K562 (cell line): ENCODE data around the gene SLC30A7. TPM values are rescaled to one million over a fixed set of nuclear protein-coding genes. Genes with fewer than 3 reads are reported as not detected.

Source experiments
- ATAC-seq: fragments of 200-7000 bp; cut with Tn5 transposase; 3 replicates; pipeline ENCODE4 v1.9.1; 2020; ENCODE audit warnings: moderate library complexity
- BruUV-seq: library from RNA; stranded (reverse); fragments of 400-500 nt; replicated peaks from 2 replicates; lab custom pipeline; 2021; lab: Mats Ljungman, UMichigan
- CTCF ChIA-PET: fragments of 300-600 bp; formaldehyde crosslinking; extraction: SDS; loops from one replicate; lab custom pipeline; 2021; ENCODE audit warnings: low intra/inter-chr PET ratio; lab: Yijun Ruan, JAX
- POLR2A ChIA-PET: fragments of 300-600, 350-650 bp; sonication (Branson Sonifier 250); formaldehyde crosslinking; extraction: SDS; loops from one replicate; lab custom pipeline; 2021; ENCODE audit warnings: antibody characterized with exemption, inconsistent platforms; lab: Yijun Ruan, JAX
- DNase-seq, 4 experiments: peaks; one replicate each; pipeline versions ENCODE4 v3.0.0 to v3.0.0-alpha.2; 2011 to 2018; ENCODE audit warnings: low spot score in 3 of 4, mixed read lengths in 3 of 4; ENCODE audit errors: extremely low read depth in 1 of 4
- FAIRE-seq: peaks from 2 replicates; lab custom pipeline; 2011; peaks lifted over from hg19 to GRCh38; lab: Jason Lieb, UNC
- H2AFZ ChIP-seq: 2 replicates; pipeline ENCODE4 v1.6.0; 2011; ENCODE audit warnings: low read depth, low read length, control low read depth, inconsistent platforms
- H3K27ac ChIP-seq: fragments of 200-600 bp; 3 replicates; pipeline ENCODE4 v1.8.0; 2011; ENCODE audit warnings: low read depth, mild to moderate bottlenecking, control low read depth, inconsistent platforms, low read length, moderate library complexity, mixed read lengths; ENCODE audit errors: extremely low read depth
- H3K27me3 ChIP-seq, 2 experiments: fragments of 300-600 bp in 1 of 2; 2 replicates in 1 of 2; 3 replicates in 1 of 2; pipeline versions ENCODE4 v1.6.0 to v1.8.0; 2011; ENCODE audit warnings: inconsistent platforms in 2 of 2, low read length in 2 of 2, mild to moderate bottlenecking in 1 of 2, mixed read lengths in 1 of 2, moderate library complexity in 1 of 2; ENCODE audit not compliant: control insufficient read depth in 2 of 2, insufficient read depth in 2 of 2
- H3K36me3 ChIP-seq: fragments of 300-600 bp; 3 replicates; pipeline ENCODE4 v1.8.0; 2011; ENCODE audit warnings: mild to moderate bottlenecking, low read length, inconsistent platforms; ENCODE audit not compliant: control insufficient read depth, insufficient read depth
- H3K4me1 ChIP-seq, 2 experiments: fragments of 200-600 bp in 1 of 2; replicated peaks in 1 of 2; 2 replicates in 1 of 2; 3 replicates in 1 of 2; pipeline versions ENCODE4 v1.5.1 to v1.8.0; 2011; ENCODE audit warnings: inconsistent platforms in 2 of 2, low read length in 2 of 2, mild to moderate bottlenecking in 1 of 2, mixed read lengths in 1 of 2, moderate library complexity in 1 of 2; ENCODE audit not compliant: control insufficient read depth in 2 of 2, insufficient read depth in 2 of 2
- H3K4me2 ChIP-seq: 2 replicates; pipeline ENCODE4 v1.6.1; 2011; ENCODE audit warnings: low read length, control low read depth, inconsistent platforms, mixed read lengths; ENCODE audit not compliant: insufficient read depth
- H3K4me3 ChIP-seq: fragments of 200-600 bp; sonication (generic), shearing (Covaris generic); 2 replicates; pipeline ENCODE4 v1.5.1; 2016; ENCODE audit warnings: control low read depth, inconsistent platforms
- H3K79me2 ChIP-seq: fragments of 200-600 bp; 3 replicates; pipeline ENCODE4 v1.8.0; 2011; ENCODE audit warnings: low read length, inconsistent platforms; ENCODE audit not compliant: control insufficient read depth, insufficient read depth
- H3K9ac ChIP-seq, 2 experiments: 2 replicates each; pipeline versions ENCODE4 v1.6.0 to v1.6.1; 2011; ENCODE audit warnings: low read depth in 2 of 2, low read length in 2 of 2, control low read depth in 1 of 2, inconsistent platforms in 1 of 2, mild to moderate bottlenecking in 1 of 2, mixed read lengths in 1 of 2; ENCODE audit not compliant: insufficient read depth in 1 of 2
- H3K9me1 ChIP-seq: one replicate; pipeline ENCODE4 v1.6.0; 2011; ENCODE audit warnings: inconsistent platforms, mild to moderate bottlenecking, low read length, moderate library complexity; ENCODE audit not compliant: control insufficient read depth, insufficient read depth
- H3K9me3 ChIP-seq: replicated peaks from 2 replicates; pipeline ENCODE4 v1.5.1; 2011; ENCODE audit warnings: low read depth, low read length, inconsistent platforms; ENCODE audit not compliant: control insufficient read depth, insufficient read depth
- H4K20me1 ChIP-seq: replicated peaks from 2 replicates; pipeline ENCODE4 v1.6.1; 2011; ENCODE audit warnings: low read length, inconsistent platforms, mixed read lengths; ENCODE audit not compliant: control insufficient read depth, insufficient read depth
- CEBPB ChIP-seq: fragments of 450-650 bp; IDR thresholded peaks from 2 replicates; pipeline ENCODE4 v1.6.1; 2016; ENCODE audit warnings: missing genetic modification characterization, missing compliant biosample characterization
- CEBPG ChIP-seq, 3 experiments: fragments of 200-800 bp in 1 of 3; sonication (Bioruptor generic) in 1 of 3; sonication (generic) in 1 of 3; formaldehyde crosslinking in 1 of 3; IDR thresholded peaks in 2 of 3; conservative IDR thresholded peaks in 1 of 3; 2 replicates each; pipeline versions ENCODE4 v1.6.1 to v1.8.0; 2016 to 2022; ENCODE audit warnings: missing compliant biosample characterization in 2 of 3, missing genetic modification characterization in 2 of 3, mild to moderate bottlenecking in 1 of 3, missing genetic modification reagents in 1 of 3
- NR2C2 ChIP-seq, 2 experiments: fragments of 200-800 bp in 1 of 2; sonication (Bioruptor generic) in 1 of 2; sonication (generic) in 1 of 2; formaldehyde crosslinking in 1 of 2; IDR thresholded peaks; 2 replicates each; pipeline versions ENCODE4 v1.6.1 to v1.8.0; 2016 to 2022; ENCODE audit warnings: mild to moderate bottlenecking in 1 of 2, missing compliant biosample characterization in 1 of 2, missing genetic modification characterization in 1 of 2, missing genetic modification reagents in 1 of 2
- TAF9B ChIP-seq: fragments of 450-650 bp; IDR thresholded peaks from 2 replicates; pipeline ENCODE4 v1.6.1; 2018; ENCODE audit warnings: mild to moderate bottlenecking; ENCODE audit not compliant: partially characterized antibody
- ZNF583 ChIP-seq: fragments of 250-450 bp; sonication (Bioruptor Pico); IDR thresholded peaks from 2 replicates; pipeline ENCODE4 v1.4.0; 2020
- WGBS: fragments of 100-300 bp; shearing (Covaris generic); methylation state at CpG from one replicate; pipeline ENCODE4 v1.1.6; 2016; ENCODE audit warnings: low coverage, mixed read lengths; ENCODE audit not compliant: insufficient coverage; ENCODE audit errors: missing lambda C conversion rate; 5-methylcytosine and 5-hydroxymethylcytosine counted together
- in situ Hi-C: fragments of 300-500 bp; cut with MboI; formaldehyde crosslinking; loops from 4 replicates; pipeline ENCODE4 v1.15.0; 2018; ENCODE audit warnings: inconsistent platforms, mixed read lengths
- intact Hi-C: fragments of 100-400 bp; cut with micrococcal nuclease; formaldehyde crosslinking; loops from 2 replicates; pipeline ENCODE4 v1.14.2; 2022
- polyA plus RNA-seq, 8 experiments: library from polyadenylated mRNA; depleted of rRNA in 4 of 8; stranded (reverse) in 5 of 8; unstranded in 3 of 8; fragments of >200 nt; fragmentation: Nextera tagmentation in 2 of 8; fragmentation: Illumina TruSeq in 1 of 8; extraction: Ambion mirVana in 2 of 8; extraction: Trizol in 1 of 8; gene quantifications; 2 replicates each; pipeline versions ENCODE4 v1.2.1 to v1.2.3, GENCODE V29; 2011 to 2014; ENCODE audit warnings: inconsistent platforms in 1 of 8, missing spikeins in 1 of 8
- total RNA-seq, 7 experiments: library from RNA; depleted of rRNA in 6 of 7; stranded (reverse); fragments of >200 nt in 6 of 7; fragmentation: Illumina TruSeq in 2 of 7; extraction: Trizol in 2 of 7; gene quantifications; 2 replicates each; pipeline versions ENCODE4 v1.2.1 to v1.2.3, GENCODE V29; 2011 to 2021; ENCODE audit warnings: low replicate concordance in 1 of 7
- TF ChIP-seq, protein P1 (sequence below), 2 experiments: fragments of 450-650 bp in 1 of 2; sonication (generic) in 1 of 2; formaldehyde crosslinking in 1 of 2; IDR thresholded peaks in 1 of 2; conservative IDR thresholded peaks in 1 of 2; 2 replicates each; pipeline versions ENCODE4 v1.6.1 to v1.8.1; 2016 to 2023; ENCODE audit warnings: mild to moderate bottlenecking in 2 of 2, moderate library complexity in 2 of 2, inconsistent platforms in 1 of 2, missing genetic modification reagents in 1 of 2

The SLC30A7 gene
- total and polyA plus RNA-seq, 9 of the 15 experiments (the other 6 are each of a cell fraction or from before 2014, with no cell fraction given), result 3.5 to 17.1 (median 7.2) TPM

DNA sequence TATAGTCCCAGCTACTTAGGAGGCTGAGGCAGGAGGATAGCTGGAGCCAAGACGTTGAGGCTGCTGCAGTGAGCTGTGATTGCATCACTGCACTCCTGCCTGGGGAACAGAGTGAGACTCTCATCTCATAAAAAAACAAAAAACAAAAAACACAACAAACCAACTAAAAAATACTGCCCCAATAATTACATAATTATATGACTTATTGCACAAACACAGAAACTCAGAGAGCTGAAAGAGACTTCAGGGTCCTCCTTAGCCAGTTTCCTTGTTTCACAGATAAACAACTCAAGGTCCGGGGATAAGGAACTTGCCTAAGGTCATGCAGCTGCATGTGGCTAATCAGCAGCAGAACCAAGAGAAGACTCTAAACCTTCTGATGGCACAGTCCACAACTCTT is 13.2 kb upstream of the SLC30A7 start:
- ChIA-PET POLR2A (interaction anchor here (0.6 to 2.1 kb wide), 3 partner anchors 8 to 754 kb away, joined by 3 to 4 read pairs (median 3); no protein-coding TSS in a partner anchor), CTCF (no interaction called here)
- no peaks in the 10 kb centered on the region for H3K79me2 ChIP-seq
- H3K4me1 ChIP-seq, result peaks cover 0 to 2% of the 10 kb centered on the region in 2 experiments; a peak in 1 of 5 replicates
- no peaks in the 10 kb centered on the region for H3K9me3 ChIP-seq
- BruUV-seq, result no TSS peak
- no peak overlapping the region for H3K27ac ChIP-seq
- no peaks in the 10 kb centered on the region for H4K20me1 ChIP-seq
- H3K9me1 ChIP-seq, result no peaks in the 10 kb centered on the region
- in situ Hi-C loops (no loop called here), intact Hi-C loops (no loop called here)
- no peak overlapping the region for H2AFZ ChIP-seq
- no peak overlapping the region for H3K4me3 ChIP-seq
- TF ChIP-seq, protein P1, sequence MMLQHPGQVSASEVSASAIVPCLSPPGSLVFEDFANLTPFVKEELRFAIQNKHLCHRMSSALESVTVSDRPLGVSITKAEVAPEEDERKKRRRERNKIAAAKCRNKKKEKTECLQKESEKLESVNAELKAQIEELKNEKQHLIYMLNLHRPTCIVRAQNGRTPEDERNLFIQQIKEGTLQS (IDR thresholded peaks at IDR 0.05), result peak; percentile 60
- TF ChIP-seq, protein P1 (CRISPR knock-in tag; conservative IDR thresholded peaks at IDR 0.05), result no peak
- TF ChIP-seq CEBPB (tag) (peak; percentile 84), ZNF583 (CRISPR knock-in tag) (no peak), TAF9B (no peak), CEBPG (CRISPR knock-in tag; IDR thresholded peaks at IDR 0.05) (peak; percentile 69), CEBPG (tag; conservative IDR thresholded peaks at IDR 0.05 in 1 of 2, IDR thresholded peaks at IDR 0.05 in 1 of 2) (peak; percentile 35 to 85; a peak in 3 of 4 replicates), NR2C2 (CRISPR knock-in tag; IDR thresholded peaks at IDR 0.05) (no peak), NR2C2 (tag; IDR thresholded peaks at IDR 0.05) (0 out of 2 replicates have a peak, but pooled peaks have one; percentile 18)
- peaks cover 2% of the 10 kb centered on the region; the same call in 2 of the 3 replicates for H3K36me3 ChIP-seq
- H3K4me2 ChIP-seq, result no peak overlapping the region
- H3K27me3 ChIP-seq, result no peaks in the 10 kb centered on the region
- no peak overlapping the region for H3K9ac ChIP-seq
- WGBS, result 27% methylated on average over 2 of the region's 2 CpGs
- no peak for FAIRE-seq
- no peak for DNase-seq
- peak; percentile 54; the same call in 2 of the 3 replicates for ATAC-seq
